Activated CD4-positive, alpha-beta T cell treated with anti-CD3 and anti-CD28 coated beads, Interleukin-2, amount 10 ng/mL, durations not matched to agents 7 days and 5 days (primary cell): ENCODE data around the gene DCAF16. TPM values are rescaled to one million over a fixed set of nuclear protein-coding genes. Genes with fewer than 3 reads are reported as not detected.

Source experiments
- CTCF ChIA-PET: fragments of 350-600 bp; sonication (Branson Sonifier 250); formaldehyde crosslinking; loops from one replicate; lab custom pipeline; 2021; ENCODE audit warnings: antibody characterized with exemption; lab: Charles Lee
- POLR2A ChIA-PET: fragments of 350-600 bp; sonication (Branson Sonifier 250); formaldehyde crosslinking; loops from one replicate; lab custom pipeline; 2021; ENCODE audit warnings: antibody characterized with exemption; lab: Charles Lee
- DNase-seq: peaks from one replicate; pipeline ENCODE4 v3.0.0-alpha.2; 2020
- H3K27ac Mint-ChIP-seq: one replicate; pipeline ENCODE4 v1.8.0; 2021; ENCODE audit warnings: mild to moderate bottlenecking, moderate library complexity, mixed read lengths
- H3K27me3 Mint-ChIP-seq: one replicate; pipeline ENCODE4 v1.8.0; 2021; ENCODE audit warnings: mixed read lengths
- H3K36me3 Mint-ChIP-seq: one replicate; pipeline ENCODE4 v1.8.0; 2021; ENCODE audit warnings: low read depth, mixed read lengths
- H3K4me1 Mint-ChIP-seq: one replicate; pipeline ENCODE4 v1.8.0; 2021; ENCODE audit warnings: mixed read lengths
- H3K4me3 Mint-ChIP-seq: one replicate; pipeline ENCODE4 v1.8.0; 2021; ENCODE audit warnings: mild to moderate bottlenecking, moderate library complexity, mixed read lengths
- H3K9me3 Mint-ChIP-seq: one replicate; pipeline ENCODE4 v1.8.0; 2021; ENCODE audit warnings: mixed read lengths
- total RNA-seq, 2 experiments: library from RNA; stranded (reverse); gene quantifications; one replicate each; pipeline ENCODE4 v1.2.3, GENCODE V29; 2021

Gene DCAF16
- total RNA-seq, 2 experiments from 2014 or later: 50.9 to 53.6 TPM

GRCh38 chr4:17778431-17778830, 32.1 kb downstream of the DCAF16 start:
- ChIA-PET POLR2A (no interaction called here), CTCF (interaction anchor here (1.0 kb wide), 1 partner anchor 12 kb away, joined by 3 read pairs; no protein-coding TSS in a partner anchor)
- no peak overlapping the region for H3K4me3 Mint-ChIP-seq

GRCh38 chr4:17773135-17773698, 37.3 kb downstream of the DCAF16 start:
- Mint-ChIP-seq H3K9me3 (no peaks in the 10 kb centered on the region), H3K27me3 (peaks cover 7% of the 10 kb centered on the region), H3K4me3 (no peak overlapping the region), H3K27ac (no peak overlapping the region), H3K4me1 (no peaks in the 10 kb centered on the region), H3K36me3 (no peaks in the 10 kb centered on the region)
- ChIA-PET POLR2A (no interaction called here), CTCF (interaction anchor here (0.6 kb wide), 1 partner anchor 25 kb away, joined by 3 read pairs; no protein-coding TSS in a partner anchor)
- DNase-seq: no peak

More at GRCh38 chr4:17778431-17778830, 32.1 kb downstream of the DCAF16 start:
- Mint-ChIP-seq H3K9me3 (no peaks in the 10 kb centered on the region), H3K36me3 (peaks cover 4% of the 10 kb centered on the region), H3K27ac (no peak overlapping the region), H3K27me3 (peaks cover 50% of the 10 kb centered on the region), H3K4me1 (peaks cover 7% of the 10 kb centered on the region)
- no peak for DNase-seq

- Mint-ChIP-seq H3K4me1 (no peaks in the 10 kb centered on the region), H3K36me3 (no peaks in the 10 kb centered on the region), H3K9me3 (no peaks in the 10 kb centered on the region), H3K27ac (no peak overlapping the region), H3K27me3 (no peaks in the 10 kb centered on the region), H3K4me3 (no peak overlapping the region)
- CTCF ChIA-PET: no interaction called here
- no peak for DNase-seq
- POLR2A ChIA-PET: no interaction called here
These were observed 39.2 kb downstream of the DCAF16 start for GRCh38 chr4:17771284-17771908.

DNA sequence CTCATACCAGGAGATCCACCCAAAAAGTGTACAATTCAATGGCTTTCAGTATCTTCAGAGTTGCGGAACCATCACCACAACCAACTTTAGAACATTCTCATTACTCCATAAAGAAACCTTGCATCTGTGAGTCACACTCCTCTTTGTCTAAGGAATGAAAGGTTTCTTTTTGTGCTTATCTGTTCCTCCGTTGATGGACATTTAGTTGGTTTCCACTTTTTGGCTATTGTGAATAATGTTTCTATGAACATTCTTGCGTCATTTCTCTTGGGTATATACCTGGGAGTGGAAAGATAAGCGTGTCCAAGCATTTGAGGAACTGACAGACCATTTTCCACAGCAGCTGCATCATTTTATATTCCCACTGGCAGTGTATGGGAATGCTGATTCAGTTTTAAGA, 39.7 kb downstream of the DCAF16 start:
- peaks cover under 1% of the 10 kb centered on the region for H3K36me3 Mint-ChIP-seq
- CTCF ChIA-PET: no interaction called here

DNA sequence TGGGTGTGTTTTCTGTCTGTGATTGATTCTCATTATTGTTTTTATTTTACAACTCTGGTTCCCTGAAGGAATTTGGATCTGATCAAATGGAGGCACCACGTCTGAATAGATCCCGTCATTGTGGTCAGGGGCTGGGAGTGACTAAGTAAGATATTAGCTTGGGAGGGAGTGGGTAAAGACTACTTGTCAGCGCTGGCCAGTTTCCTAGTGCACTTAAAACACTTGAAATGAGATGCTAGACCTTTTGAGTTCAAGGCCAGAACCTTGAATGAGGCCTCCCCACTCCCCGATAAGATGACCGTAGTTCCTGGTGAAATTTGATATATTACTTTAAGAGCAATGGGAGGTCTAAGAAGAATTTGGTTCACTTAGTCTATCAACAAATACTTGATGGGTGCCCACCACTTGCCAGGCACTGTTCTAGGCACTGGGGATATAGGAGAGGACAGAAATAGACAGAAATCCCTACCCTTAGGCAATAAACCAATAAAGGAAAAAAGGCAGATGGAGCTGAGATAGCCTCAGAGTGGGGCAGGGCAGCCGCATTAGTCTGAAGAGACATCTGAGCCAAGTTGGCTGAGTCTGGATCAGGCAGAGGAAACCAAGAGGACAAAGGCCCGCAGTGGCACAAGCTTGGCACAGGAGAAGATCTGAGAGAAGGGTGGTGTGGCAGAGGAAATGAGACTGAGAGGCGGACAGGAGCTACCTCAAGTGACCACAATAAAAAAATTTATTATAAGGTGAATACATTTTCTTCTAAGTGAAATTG, 41.0 kb downstream of the DCAF16 start:
- DNase-seq: no peak
- peaks cover 4% of the 10 kb centered on the region for H3K9me3 Mint-ChIP-seq
- peaks cover 8% of the 10 kb centered on the region for H3K4me1 Mint-ChIP-seq
- H3K4me3 Mint-ChIP-seq: no peak overlapping the region
- H3K27me3 Mint-ChIP-seq: no peaks in the 10 kb centered on the region
- H3K36me3 Mint-ChIP-seq: peaks cover 1% of the 10 kb centered on the region
- no peak overlapping the region for H3K27ac Mint-ChIP-seq
- ChIA-PET POLR2A (no interaction called here), CTCF (no interaction called here)

More for the DNA sequence above, 39.7 kb downstream of the DCAF16 start:
- POLR2A ChIA-PET: no interaction called here
- Mint-ChIP-seq H3K27me3 (no peaks in the 10 kb centered on the region), H3K4me3 (no peak overlapping the region), H3K9me3 (peaks cover 3% of the 10 kb centered on the region), H3K4me1 (peaks cover 2% of the 10 kb centered on the region), H3K27ac (no peak overlapping the region)
- DNase-seq: no peak

DNA sequence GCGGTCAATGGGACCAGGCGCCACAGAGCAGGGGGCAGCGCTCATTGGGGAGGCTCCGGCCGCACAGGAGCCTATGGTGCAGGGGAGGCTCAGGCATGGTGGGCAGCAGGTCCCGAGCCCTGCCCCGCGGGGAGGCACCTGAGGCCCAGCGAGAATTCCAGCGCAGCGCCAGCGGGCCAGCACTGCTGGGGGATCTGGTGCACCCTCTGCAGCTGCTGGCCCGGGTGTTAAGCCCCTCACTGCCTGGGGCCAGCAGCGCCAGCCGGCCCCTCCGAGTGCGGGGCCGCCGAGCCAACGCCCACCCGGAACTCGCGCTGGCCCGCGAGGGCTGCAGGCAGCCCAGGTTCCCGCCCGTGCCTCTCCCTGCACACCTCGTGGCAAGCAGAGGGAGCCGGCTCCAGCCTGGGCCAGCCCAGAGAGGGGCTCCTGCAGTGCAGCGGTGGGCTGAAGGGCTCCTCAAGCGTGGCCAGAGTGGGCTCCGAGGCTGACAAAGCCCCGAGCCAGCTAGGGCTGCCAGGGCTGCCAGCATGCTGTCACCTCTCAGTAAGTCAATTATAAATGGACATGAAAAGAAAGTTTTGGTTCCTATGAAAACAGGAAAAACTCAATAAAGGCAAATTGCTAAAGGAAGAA, 43.6 kb downstream of the DCAF16 start:
- no peaks in the 10 kb centered on the region for H3K27me3 Mint-ChIP-seq
- no peak overlapping the region for H3K27ac Mint-ChIP-seq
- no peak overlapping the region for H3K4me3 Mint-ChIP-seq
- ChIA-PET CTCF (no interaction called here), POLR2A (no interaction called here)
- H3K9me3 Mint-ChIP-seq: peaks cover 4% of the 10 kb centered on the region
- H3K36me3 Mint-ChIP-seq: peaks cover 1% of the 10 kb centered on the region
- DNase-seq: no peak
- H3K4me1 Mint-ChIP-seq: peaks cover 8% of the 10 kb centered on the region

DNA sequence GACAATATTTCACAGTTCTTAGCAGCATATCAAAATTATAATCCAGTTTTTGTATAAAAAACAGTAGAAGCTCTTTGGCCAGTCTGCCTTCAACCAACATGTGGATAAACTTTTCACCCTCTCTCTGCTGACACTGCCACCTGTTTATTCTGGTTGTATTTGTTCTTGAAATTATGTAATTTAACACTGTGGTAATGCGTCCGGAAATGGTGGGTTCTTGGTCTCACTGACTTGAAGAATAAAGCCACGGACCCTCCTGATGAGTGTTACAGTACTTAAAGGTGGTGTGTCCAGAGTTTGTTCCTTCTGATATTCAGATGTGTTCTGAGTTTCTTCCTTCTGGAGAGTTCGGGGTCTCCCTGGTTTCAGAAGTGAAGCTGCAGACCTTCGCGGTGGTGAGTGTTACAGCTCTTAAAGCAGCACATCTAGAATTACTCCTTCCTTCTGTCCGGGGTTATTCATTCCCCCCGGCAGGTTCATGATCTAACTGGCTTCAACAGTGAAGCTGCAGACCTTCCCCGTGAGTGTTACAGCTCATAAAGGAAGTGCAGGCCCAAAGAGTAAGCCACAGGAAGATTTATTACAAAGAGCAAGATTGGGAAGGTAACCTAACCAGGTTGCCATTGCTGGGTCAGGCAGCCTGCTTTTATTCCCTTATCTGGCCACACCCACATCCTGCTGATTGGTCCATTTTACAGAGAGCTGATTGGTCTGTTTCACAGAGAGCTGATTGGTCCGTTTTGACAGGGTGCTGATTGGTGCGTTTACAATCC, 44.9 kb downstream of the DCAF16 start:
- ChIA-PET POLR2A (no interaction called here), CTCF (interaction anchor here (1.2 kb wide), 1 partner anchor 17 kb away, joined by 5 read pairs; no protein-coding TSS in a partner anchor)
- peaks cover 8% of the 10 kb centered on the region for H3K4me1 Mint-ChIP-seq
- H3K4me3 Mint-ChIP-seq: no peak overlapping the region
- H3K27me3 Mint-ChIP-seq: no peaks in the 10 kb centered on the region
- no peak for DNase-seq
- H3K36me3 Mint-ChIP-seq: peaks cover 1% of the 10 kb centered on the region
- no peak overlapping the region for H3K27ac Mint-ChIP-seq
- H3K9me3 Mint-ChIP-seq: peaks cover 4% of the 10 kb centered on the region

DNA sequence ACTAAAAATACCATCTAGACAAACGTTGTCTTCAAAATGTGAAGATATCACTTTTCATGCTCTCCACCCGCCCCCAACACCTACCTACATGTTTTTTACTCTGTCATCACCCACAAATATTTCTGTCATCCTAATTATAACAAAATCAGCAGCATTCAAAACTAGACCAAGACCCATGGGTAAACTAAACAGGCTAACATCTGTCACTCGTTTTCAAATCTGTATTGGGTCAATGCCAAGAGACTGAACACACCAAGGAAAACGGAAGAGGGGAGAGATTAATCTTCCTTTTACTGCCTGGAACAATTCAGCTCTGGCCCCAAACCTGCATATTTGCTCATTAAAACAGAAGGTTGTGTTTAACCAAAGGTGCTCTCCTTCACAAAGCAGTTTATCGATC, 46.6 kb downstream of the DCAF16 start:
- Mint-ChIP-seq H3K9me3 (peaks cover 4% of the 10 kb centered on the region), H3K27me3 (no peaks in the 10 kb centered on the region), H3K36me3 (peaks cover 1% of the 10 kb centered on the region), H3K27ac (no peak overlapping the region), H3K4me3 (no peak overlapping the region), H3K4me1 (peaks cover 8% of the 10 kb centered on the region)
- ChIA-PET POLR2A (no interaction called here), CTCF (no interaction called here)
- no peak for DNase-seq

- POLR2A ChIA-PET: no interaction called here
- no peak overlapping the region for H3K4me3 Mint-ChIP-seq
- H3K4me1 Mint-ChIP-seq: peaks cover 8% of the 10 kb centered on the region
- CTCF ChIA-PET: no interaction called here
- no peak overlapping the region for H3K27ac Mint-ChIP-seq
- H3K9me3 Mint-ChIP-seq: peaks cover 4% of the 10 kb centered on the region
- no peak for DNase-seq
- H3K27me3 Mint-ChIP-seq: peaks cover 3% of the 10 kb centered on the region
- peaks cover 1% of the 10 kb centered on the region for H3K36me3 Mint-ChIP-seq
These were observed 47.1 kb downstream of the DCAF16 start for GRCh38 chr4:17763416-17763815.

GRCh38 chr4:17762726-17763125, 47.8 kb downstream of the DCAF16 start:
- H3K4me3 Mint-ChIP-seq: no peak overlapping the region
- H3K27ac Mint-ChIP-seq: no peak overlapping the region
- peaks cover 4% of the 10 kb centered on the region for H3K9me3 Mint-ChIP-seq
- ChIA-PET CTCF (interaction anchor here (0.5 kb wide), 1 partner anchor 40 kb away, joined by 3 read pairs; no protein-coding TSS in a partner anchor), POLR2A (no interaction called here)
- peaks cover 1% of the 10 kb centered on the region for H3K36me3 Mint-ChIP-seq
- H3K4me1 Mint-ChIP-seq: peaks cover 8% of the 10 kb centered on the region
- peaks cover 9% of the 10 kb centered on the region for H3K27me3 Mint-ChIP-seq
- no peak for DNase-seq

DNA sequence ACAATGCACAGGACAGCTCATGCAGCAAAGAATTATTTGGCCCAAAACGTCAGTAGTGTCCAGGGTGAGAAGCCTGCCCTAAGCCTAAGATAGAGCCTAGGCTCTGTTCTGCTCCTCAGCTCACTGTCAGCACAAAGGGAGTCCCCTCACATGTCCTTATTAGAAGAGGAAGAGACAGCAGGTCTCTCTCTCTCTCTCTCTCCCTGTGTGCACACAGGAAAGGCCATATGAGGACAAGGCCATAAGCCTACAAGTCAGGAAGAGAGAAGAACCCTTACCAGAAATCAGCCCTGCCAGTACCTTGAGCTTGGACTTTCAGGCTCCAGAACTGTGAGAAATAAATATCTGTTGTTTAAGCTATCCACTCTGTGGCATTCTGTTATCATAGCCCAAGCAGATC, 49.5 kb downstream of the DCAF16 start:
- no peak overlapping the region for H3K4me3 Mint-ChIP-seq
- H3K36me3 Mint-ChIP-seq: peaks cover 1% of the 10 kb centered on the region
- H3K27me3 Mint-ChIP-seq: peaks cover 13% of the 10 kb centered on the region
- peaks cover 8% of the 10 kb centered on the region for H3K4me1 Mint-ChIP-seq
- CTCF ChIA-PET: no interaction called here
- POLR2A ChIA-PET: no interaction called here
- DNase-seq: no peak
- no peak overlapping the region for H3K27ac Mint-ChIP-seq
- H3K9me3 Mint-ChIP-seq: peaks cover 3% of the 10 kb centered on the region

DNA sequence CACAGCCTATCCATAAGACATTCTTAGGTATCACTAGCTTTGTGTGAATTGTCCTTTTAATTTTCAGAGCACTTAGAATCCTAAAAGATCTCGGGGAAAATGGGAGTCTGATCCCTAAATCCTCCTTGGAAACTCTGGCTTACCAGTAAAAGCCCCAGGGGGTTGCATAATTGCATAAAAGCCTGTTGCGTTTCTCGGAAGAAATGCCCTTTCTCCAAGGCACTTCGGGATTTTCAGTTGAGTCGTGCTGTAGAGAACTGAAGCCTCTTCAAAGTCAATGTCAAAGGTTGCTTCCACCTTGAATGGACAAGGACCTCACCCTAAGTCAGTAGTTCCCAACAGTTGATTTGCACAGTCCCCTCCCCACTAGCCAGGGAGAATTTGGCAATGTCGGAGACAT, 49.9 kb downstream of the DCAF16 start:
- ChIA-PET POLR2A (no interaction called here), CTCF (no interaction called here)
- Mint-ChIP-seq H3K4me1 (peaks cover 3% of the 10 kb centered on the region), H3K27ac (no peak overlapping the region), H3K9me3 (no peaks in the 10 kb centered on the region), H3K27me3 (peaks cover 18% of the 10 kb centered on the region), H3K4me3 (no peak overlapping the region), H3K36me3 (no peaks in the 10 kb centered on the region)
- no peak for DNase-seq
